ENCODE measurements around the gene IRF9.

The IRF9 gene

GRCh38 chr14:24117179-24117578 lies 43.9 kb upstream of the IRF9 start:
- no peak for DNase-seq (ENCODE audit: low spot score)
- TF ChIP-seq CTCF (IDR thresholded peaks at IDR 0.05; ENCODE audit: extremely low read depth, missing control alignments) = no peak

GRCh38 chr14:24119691-24120090 lies 41.4 kb upstream of the IRF9 start:
- DNase-seq (ENCODE audit: low spot score) = no peak
- TF ChIP-seq CTCF (IDR thresholded peaks at IDR 0.05; ENCODE audit: extremely low read depth, missing control alignments) = no peak

GRCh38 chr14:24121210-24121609 lies 39.9 kb upstream of the IRF9 start:
- no peak for DNase-seq (ENCODE audit: low spot score)
- TF ChIP-seq CTCF (IDR thresholded peaks at IDR 0.05; ENCODE audit: extremely low read depth, missing control alignments) = no peak

GRCh38 chr14:24122416-24122815 lies 38.6 kb upstream of the IRF9 start:
- DNase-seq (ENCODE audit: low spot score) = no peak
- no peak for TF ChIP-seq CTCF (IDR thresholded peaks at IDR 0.05; ENCODE audit: extremely low read depth, missing control alignments)

GRCh38 chr14:24122898-24123297 lies 38.2 kb upstream of the IRF9 start:
- no peak for TF ChIP-seq CTCF (IDR thresholded peaks at IDR 0.05; ENCODE audit: extremely low read depth, missing control alignments)
- no peak for DNase-seq (ENCODE audit: low spot score)

- DNase-seq (ENCODE audit: low spot score) = no peak
- TF ChIP-seq CTCF (IDR thresholded peaks at IDR 0.05; ENCODE audit: extremely low read depth, missing control alignments) = no peak
Observed at GRCh38 chr14:24123424-24124417, 37.3 kb upstream of the IRF9 start.

DNA sequence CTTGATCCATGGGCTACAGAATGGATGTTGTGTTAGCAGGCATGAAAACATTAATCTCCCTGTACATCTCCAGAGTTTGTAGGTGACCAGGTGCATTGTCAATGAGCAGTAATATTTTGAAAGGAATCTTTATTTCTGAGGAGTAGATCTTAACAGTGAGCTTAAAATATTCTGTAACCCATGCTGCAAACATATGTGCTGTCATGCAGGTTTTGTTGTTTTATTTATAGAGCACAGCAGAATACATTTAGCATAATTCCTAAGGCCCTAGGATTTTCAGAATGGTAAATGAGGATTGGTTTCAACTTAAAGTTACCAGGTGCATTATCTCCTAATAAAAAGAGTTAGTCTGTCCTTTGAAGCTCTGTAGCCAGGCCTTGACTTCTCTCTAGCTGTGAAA lies 34.1 kb upstream of the IRF9 start:
- no peak for TF ChIP-seq CTCF (IDR thresholded peaks at IDR 0.05; ENCODE audit: extremely low read depth, missing control alignments)
- no peak for DNase-seq (ENCODE audit: low spot score)

Data from GM20000 (cell line).